ENCODE measurements around the gene GALK2. TPM values are rescaled to one million over a fixed set of nuclear protein-coding genes. Genes with fewer than 3 reads are reported as not detected.

The GALK2 gene
- total RNA-seq, 2 experiments from 2014 or later, result 25.4 to 26.1 TPM

DNA sequence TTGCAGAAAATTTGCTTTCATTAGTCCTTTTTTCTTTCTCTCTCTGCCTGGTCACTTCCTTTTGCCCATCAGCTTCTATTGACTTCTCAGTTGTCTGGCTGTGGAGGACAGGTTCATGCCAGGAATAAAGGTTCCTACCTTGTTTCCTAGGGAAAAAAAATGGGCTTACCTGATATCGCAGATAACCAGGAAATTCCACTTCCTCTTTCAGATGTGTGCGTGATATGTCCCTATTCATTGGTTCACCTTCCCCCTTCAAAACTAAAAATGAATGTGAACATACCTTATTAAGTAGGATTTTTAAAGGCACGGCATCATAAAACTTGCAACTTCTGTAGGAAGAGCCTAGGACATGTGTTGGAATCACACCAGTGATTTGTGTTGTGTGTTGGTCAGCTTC lies 133.0 kb downstream of the GALK2 start:
- Mint-ChIP-seq H3K4me1 (peaks cover 14% of the 10 kb centered on the region), H3K36me3 (peaks cover 64% of the 10 kb centered on the region), H3K27me3 (no peaks in the 10 kb centered on the region), H3K4me3 (no peak overlapping the region), H3K27ac (no peak overlapping the region), H3K9me3 (peaks cover 4% of the 10 kb centered on the region)
- DNase-seq, result no peak

DNA sequence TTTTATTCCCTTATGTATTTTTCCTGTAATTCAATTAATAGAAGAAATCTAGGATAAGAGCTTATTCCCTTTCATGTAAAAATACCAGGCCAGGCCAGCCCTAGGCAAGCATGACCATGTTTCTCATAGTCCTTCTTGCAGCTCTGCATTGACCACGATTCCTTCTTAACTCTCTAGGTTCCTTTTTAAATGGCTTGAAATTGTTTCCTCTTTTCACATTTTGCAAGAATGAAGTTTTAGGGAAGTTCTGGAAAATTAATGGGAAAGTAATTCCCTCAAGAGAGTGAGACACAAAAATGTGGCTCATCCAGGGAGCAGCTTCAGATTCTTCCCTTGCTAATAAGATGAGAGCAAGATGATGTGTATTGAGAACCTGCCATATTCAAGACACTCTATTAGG lies 136.5 kb downstream of the GALK2 start:
- Mint-ChIP-seq H3K27ac (no peak overlapping the region), H3K4me1 (peaks cover 3% of the 10 kb centered on the region), H3K27me3 (no peaks in the 10 kb centered on the region)

GRCh38 chr15:49308686-49309085 lies 138.6 kb downstream of the GALK2 start:
- Mint-ChIP-seq H3K36me3 (peaks cover 58% of the 10 kb centered on the region), H3K9me3 (no peaks in the 10 kb centered on the region), H3K27me3 (no peaks in the 10 kb centered on the region), H3K4me1 (peaks cover 3% of the 10 kb centered on the region), H3K4me3 (no peak overlapping the region), H3K27ac (no peak overlapping the region)
- no peak for DNase-seq

More for the DNA sequence above, 136.5 kb downstream of the GALK2 start:
- Mint-ChIP-seq H3K9me3 (no peaks in the 10 kb centered on the region), H3K36me3 (peaks cover 60% of the 10 kb centered on the region), H3K4me3 (no peak overlapping the region)
- no peak for DNase-seq

GRCh38 chr15:49309889-49310288 lies 139.8 kb downstream of the GALK2 start:
- Mint-ChIP-seq H3K27me3 (no peaks in the 10 kb centered on the region), H3K27ac (no peak overlapping the region)

GRCh38 chr15:49313650-49314049 lies 143.6 kb downstream of the GALK2 start:
- Mint-ChIP-seq H3K9me3 (peaks cover 2% of the 10 kb centered on the region), H3K36me3 (peaks cover 48% of the 10 kb centered on the region), H3K27me3 (no peaks in the 10 kb centered on the region), H3K27ac (no peak overlapping the region), H3K4me1 (peaks cover 3% of the 10 kb centered on the region), H3K4me3 (no peak overlapping the region)
- DNase-seq, result no peak

More at GRCh38 chr15:49309889-49310288, 139.8 kb downstream of the GALK2 start:
- Mint-ChIP-seq H3K4me3 (no peak overlapping the region), H3K9me3 (no peaks in the 10 kb centered on the region), H3K4me1 (peaks cover 3% of the 10 kb centered on the region), H3K36me3 (peaks cover 52% of the 10 kb centered on the region)
- DNase-seq, result no peak

- no peak overlapping the region for H3K27ac Mint-ChIP-seq
- peaks cover 53% of the 10 kb centered on the region for H3K36me3 Mint-ChIP-seq
- H3K27me3 Mint-ChIP-seq, result no peaks in the 10 kb centered on the region
- peaks cover 3% of the 10 kb centered on the region for H3K4me1 Mint-ChIP-seq
- no peak overlapping the region for H3K4me3 Mint-ChIP-seq
- peaks cover 2% of the 10 kb centered on the region for H3K9me3 Mint-ChIP-seq
- no peak for DNase-seq
Observed at GRCh38 chr15:49314716-49315115, 144.7 kb downstream of the GALK2 start.

DNA sequence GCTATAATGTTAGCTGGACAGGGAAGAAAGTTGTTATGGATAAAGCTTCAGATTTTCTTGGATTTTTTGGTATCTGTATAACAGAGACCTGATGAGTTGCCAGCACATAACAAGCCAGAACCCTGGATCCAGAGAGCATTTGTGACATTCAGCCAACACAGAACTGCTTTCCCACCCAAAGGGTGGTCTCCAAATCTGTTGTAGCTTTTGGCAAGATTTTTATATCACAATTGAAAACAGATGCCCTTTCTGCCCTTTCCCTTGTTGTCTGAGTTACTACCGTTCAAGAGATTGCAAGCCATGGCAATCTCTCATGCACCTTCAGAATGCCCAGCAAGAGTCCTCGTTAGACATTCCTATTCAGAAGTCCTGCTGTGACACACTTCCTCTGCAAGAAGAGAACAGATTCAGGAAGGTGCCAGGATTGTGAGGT lies 145.4 kb downstream of the GALK2 start:
- H3K4me1 Mint-ChIP-seq, result peaks cover 1% of the 10 kb centered on the region
- DNase-seq, result no peak
- H3K27me3 Mint-ChIP-seq, result no peaks in the 10 kb centered on the region
- H3K4me3 Mint-ChIP-seq, result no peak overlapping the region
- peaks cover 2% of the 10 kb centered on the region for H3K9me3 Mint-ChIP-seq
- H3K36me3 Mint-ChIP-seq, result peaks cover 53% of the 10 kb centered on the region
- H3K27ac Mint-ChIP-seq, result no peak overlapping the region

GRCh38 chr15:49320351-49320750 lies 150.3 kb downstream of the GALK2 start:
- H3K4me3 Mint-ChIP-seq, result no peak overlapping the region
- no peaks in the 10 kb centered on the region for H3K4me1 Mint-ChIP-seq
- peaks cover 2% of the 10 kb centered on the region for H3K9me3 Mint-ChIP-seq
- H3K27ac Mint-ChIP-seq, result no peak overlapping the region
- peaks cover 39% of the 10 kb centered on the region for H3K36me3 Mint-ChIP-seq
- H3K27me3 Mint-ChIP-seq, result no peaks in the 10 kb centered on the region
- no peak for DNase-seq

GRCh38 chr15:49323207-49323606 lies 153.2 kb downstream of the GALK2 start:
- no peak overlapping the region for H3K4me3 Mint-ChIP-seq
- H3K9me3 Mint-ChIP-seq, result no peaks in the 10 kb centered on the region
- H3K27me3 Mint-ChIP-seq, result no peaks in the 10 kb centered on the region
- peaks cover 30% of the 10 kb centered on the region for H3K36me3 Mint-ChIP-seq
- H3K27ac Mint-ChIP-seq, result no peak overlapping the region
- no peak for DNase-seq
- no peaks in the 10 kb centered on the region for H3K4me1 Mint-ChIP-seq

DNA sequence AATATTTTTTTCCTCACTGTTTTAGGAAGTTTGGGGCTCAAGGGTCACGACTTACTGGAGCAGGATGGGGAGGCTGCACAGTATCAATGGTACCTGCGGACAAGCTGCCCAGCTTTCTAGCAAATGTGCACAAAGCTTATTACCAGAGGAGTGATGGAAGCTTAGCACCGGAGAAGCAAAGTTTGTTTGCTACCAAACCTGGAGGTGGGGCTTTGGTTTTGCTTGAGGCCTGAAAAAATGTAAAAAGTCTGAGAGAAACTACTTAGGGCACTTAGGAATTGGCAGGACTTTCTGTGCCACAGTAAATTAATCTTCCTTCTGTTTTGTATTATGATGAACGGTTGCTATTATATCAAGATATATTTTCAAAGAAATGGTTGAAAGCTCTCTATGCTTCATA lies 157.9 kb downstream of the GALK2 start:
- no peak for DNase-seq
- Mint-ChIP-seq H3K9me3 (no peaks in the 10 kb centered on the region), H3K36me3 (peaks cover 5% of the 10 kb centered on the region), H3K27me3 (no peaks in the 10 kb centered on the region), H3K4me1 (no peaks in the 10 kb centered on the region), H3K27ac (no peak overlapping the region), H3K4me3 (no peak overlapping the region)

DNA sequence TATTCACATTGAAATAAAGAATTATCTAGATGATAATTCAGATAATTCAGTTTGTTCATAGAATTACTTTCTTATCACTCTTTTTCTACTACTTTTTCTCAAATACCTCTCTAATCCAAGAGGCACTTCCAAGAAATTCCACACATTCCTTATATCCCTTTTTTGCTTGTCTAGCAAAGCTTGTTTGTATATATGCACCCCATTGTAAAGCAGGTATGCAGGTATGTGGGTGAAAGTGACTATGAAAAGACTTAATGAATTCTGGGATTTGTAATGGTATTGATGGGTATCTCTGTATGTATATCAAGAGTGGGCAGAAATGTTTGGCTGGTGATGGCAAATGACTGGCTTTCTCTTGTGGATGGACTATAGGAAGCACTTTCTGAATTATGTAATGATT lies 158.9 kb downstream of the GALK2 start:
- H3K27me3 Mint-ChIP-seq, result no peaks in the 10 kb centered on the region
- H3K27ac Mint-ChIP-seq, result no peak overlapping the region
- peaks cover 3% of the 10 kb centered on the region for H3K36me3 Mint-ChIP-seq
- no peaks in the 10 kb centered on the region for H3K4me1 Mint-ChIP-seq
- H3K4me3 Mint-ChIP-seq, result no peak overlapping the region
- DNase-seq, result no peak
- no peaks in the 10 kb centered on the region for H3K9me3 Mint-ChIP-seq

GRCh38 chr15:49330166-49330565 lies 160.1 kb downstream of the GALK2 start:
- Mint-ChIP-seq H3K27ac (no peak overlapping the region), H3K4me3 (no peak overlapping the region), H3K36me3 (peaks cover 3% of the 10 kb centered on the region), H3K9me3 (no peaks in the 10 kb centered on the region), H3K4me1 (no peaks in the 10 kb centered on the region), H3K27me3 (no peaks in the 10 kb centered on the region)
- no peak for DNase-seq

DNA sequence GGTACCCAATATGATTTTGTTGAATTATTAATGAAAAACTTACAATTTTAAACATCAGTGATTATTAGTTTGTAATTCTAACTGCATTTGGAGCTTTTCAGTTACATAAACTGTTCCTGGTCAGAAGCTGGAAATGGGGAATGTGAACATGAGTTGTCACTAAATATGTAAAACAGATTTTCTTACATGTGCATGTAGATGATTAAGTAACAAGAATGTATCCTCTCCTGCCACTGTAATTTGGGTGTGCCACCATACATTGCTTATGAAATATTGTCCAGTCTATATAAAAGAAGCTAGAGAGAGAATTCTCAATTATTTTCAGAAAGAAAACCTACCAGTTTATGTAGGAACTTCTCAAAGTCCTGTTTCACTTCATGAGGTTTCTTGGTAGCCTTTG lies 161.4 kb downstream of the GALK2 start:
- H3K27ac Mint-ChIP-seq, result no peak overlapping the region
- H3K27me3 Mint-ChIP-seq, result no peaks in the 10 kb centered on the region

GRCh38 chr15:49331951-49332350 lies 161.9 kb downstream of the GALK2 start:
- Mint-ChIP-seq H3K36me3 (peaks cover 8% of the 10 kb centered on the region), H3K4me1 (no peaks in the 10 kb centered on the region), H3K27me3 (no peaks in the 10 kb centered on the region), H3K4me3 (no peak overlapping the region), H3K9me3 (no peaks in the 10 kb centered on the region), H3K27ac (no peak overlapping the region)
- no peak for DNase-seq

More for the DNA sequence above, 161.4 kb downstream of the GALK2 start:
- Mint-ChIP-seq H3K9me3 (no peaks in the 10 kb centered on the region), H3K36me3 (peaks cover 3% of the 10 kb centered on the region), H3K4me1 (no peaks in the 10 kb centered on the region), H3K4me3 (no peak overlapping the region)
- DNase-seq, result no peak

- no peak for DNase-seq
- H3K27me3 Mint-ChIP-seq, result no peaks in the 10 kb centered on the region
Observed at GRCh38 chr15:49339656-49340055, 169.6 kb downstream of the GALK2 start.

GRCh38 chr15:49343546-49343945 lies 173.5 kb downstream of the GALK2 start:
- no peak for DNase-seq
- Mint-ChIP-seq H3K36me3 (peaks cover 51% of the 10 kb centered on the region), H3K9me3 (peaks cover 18% of the 10 kb centered on the region), H3K4me3 (no peak overlapping the region), H3K4me1 (no peaks in the 10 kb centered on the region), H3K27me3 (no peaks in the 10 kb centered on the region), H3K27ac (no peak overlapping the region)

More at GRCh38 chr15:49339656-49340055, 169.6 kb downstream of the GALK2 start:
- H3K4me1 Mint-ChIP-seq, result no peaks in the 10 kb centered on the region
- no peak overlapping the region for H3K4me3 Mint-ChIP-seq
- peaks cover 50% of the 10 kb centered on the region for H3K36me3 Mint-ChIP-seq
- peaks cover 21% of the 10 kb centered on the region for H3K9me3 Mint-ChIP-seq
- H3K27ac Mint-ChIP-seq, result no peak overlapping the region

Measured in activated naive CD8-positive, alpha-beta T cell treated with anti-CD3 and anti-CD28 coated beads for 36 hours (primary cell).